ENCODE results near the gene IQCB1. TPM values are rescaled to one million over a fixed set of nuclear protein-coding genes. Genes with fewer than 3 reads are reported as not detected.

IQCB1 gene
- total and polyA plus RNA-seq, 9 donors, result 15.3 to 28.2 (median 20.2) TPM

DNA sequence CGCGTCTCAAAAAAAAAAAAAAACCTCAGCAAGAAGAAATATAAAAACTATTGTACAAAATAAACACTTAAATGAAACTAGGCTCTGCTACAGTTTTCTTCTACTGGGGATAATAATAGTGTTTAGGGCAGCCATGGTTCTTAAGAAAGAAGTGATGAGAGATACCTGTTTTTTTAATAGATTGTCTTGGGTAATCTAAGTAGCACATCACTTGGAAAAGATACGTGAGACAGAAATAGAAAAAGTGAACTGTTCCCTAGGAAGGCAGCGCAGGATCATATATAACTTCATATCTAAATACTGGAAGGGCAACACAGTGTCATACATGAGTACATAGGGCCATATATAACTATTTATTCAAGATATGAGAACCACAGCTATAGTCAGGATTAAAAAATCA, 97.2 kb downstream of the IQCB1 start:
- whole genome bisulfite sequencing, 3 donors, result 95 to 99% (median 96%) methylated on average over 4 of the region's 4 CpGs
- Histone ChIP-seq H3K36me3 (no peaks in the 10 kb centered on the region), H3K4me3 (no peak overlapping the region), H3K9me3 (no peaks in the 10 kb centered on the region), H3K4me1 (ENCODE audit: insufficient read depth) (peaks cover 2% of the 10 kb centered on the region), H3K27me3 (no peaks in the 10 kb centered on the region), H3K27ac (no peak overlapping the region)
- DNase-seq, result no peak
- TF ChIP-seq EP300 (IDR thresholded peaks at IDR 0.05) (no peak), POLR2A (IDR thresholded peaks at IDR 0.05) (no peak)
- TF ChIP-seq, protein P1, sequence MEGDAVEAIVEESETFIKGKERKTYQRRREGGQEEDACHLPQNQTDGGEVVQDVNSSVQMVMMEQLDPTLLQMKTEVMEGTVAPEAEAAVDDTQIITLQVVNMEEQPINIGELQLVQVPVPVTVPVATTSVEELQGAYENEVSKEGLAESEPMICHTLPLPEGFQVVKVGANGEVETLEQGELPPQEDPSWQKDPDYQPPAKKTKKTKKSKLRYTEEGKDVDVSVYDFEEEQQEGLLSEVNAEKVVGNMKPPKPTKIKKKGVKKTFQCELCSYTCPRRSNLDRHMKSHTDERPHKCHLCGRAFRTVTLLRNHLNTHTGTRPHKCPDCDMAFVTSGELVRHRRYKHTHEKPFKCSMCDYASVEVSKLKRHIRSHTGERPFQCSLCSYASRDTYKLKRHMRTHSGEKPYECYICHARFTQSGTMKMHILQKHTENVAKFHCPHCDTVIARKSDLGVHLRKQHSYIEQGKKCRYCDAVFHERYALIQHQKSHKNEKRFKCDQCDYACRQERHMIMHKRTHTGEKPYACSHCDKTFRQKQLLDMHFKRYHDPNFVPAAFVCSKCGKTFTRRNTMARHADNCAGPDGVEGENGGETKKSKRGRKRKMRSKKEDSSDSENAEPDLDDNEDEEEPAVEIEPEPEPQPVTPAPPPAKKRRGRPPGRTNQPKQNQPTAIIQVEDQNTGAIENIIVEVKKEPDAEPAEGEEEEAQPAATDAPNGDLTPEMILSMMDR (IDR thresholded peaks at IDR 0.05), result no peak
- intact Hi-C loops (cut with DNase I), result no loop called here

DNA sequence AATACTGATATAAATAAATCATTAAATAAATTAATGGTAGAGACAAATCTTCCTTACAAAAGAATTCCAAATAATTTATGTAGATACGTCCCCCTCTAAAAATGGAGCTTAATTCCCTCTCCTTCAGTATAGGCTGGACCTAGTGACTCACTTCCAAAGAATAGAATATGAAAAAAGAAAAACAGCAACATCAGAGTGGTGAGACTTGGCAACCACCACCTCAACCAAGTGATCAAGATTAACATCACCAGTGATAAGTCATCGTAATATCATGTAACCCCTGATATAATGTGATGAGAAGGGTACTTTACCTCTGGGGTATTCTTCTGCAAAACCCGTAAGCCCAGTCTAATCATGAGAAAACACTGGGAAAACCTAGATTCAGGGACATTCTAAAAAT, 98.7 kb downstream of the IQCB1 start:
- 78 to 94% (median 79%) methylated on average over 3 of the region's 3 CpGs for WGBS, 3 donors
- H3K4me1 ChIP-seq (ENCODE audit: insufficient read depth), result peaks cover 2% of the 10 kb centered on the region
- intact Hi-C loops (cut with DNase I), result no loop called here
- DNase-seq, result no peak
- H3K36me3 ChIP-seq, result no peaks in the 10 kb centered on the region
- H3K27me3 ChIP-seq, result no peaks in the 10 kb centered on the region
- no peaks in the 10 kb centered on the region for H3K9me3 ChIP-seq
- TF ChIP-seq, protein P1 (IDR thresholded peaks at IDR 0.05), result no peak
- TF ChIP-seq EP300 (IDR thresholded peaks at IDR 0.05) (no peak), POLR2A (IDR thresholded peaks at IDR 0.05) (no peak)
- H3K4me3 ChIP-seq, result no peak overlapping the region
- no peak overlapping the region for H3K27ac ChIP-seq

DNA sequence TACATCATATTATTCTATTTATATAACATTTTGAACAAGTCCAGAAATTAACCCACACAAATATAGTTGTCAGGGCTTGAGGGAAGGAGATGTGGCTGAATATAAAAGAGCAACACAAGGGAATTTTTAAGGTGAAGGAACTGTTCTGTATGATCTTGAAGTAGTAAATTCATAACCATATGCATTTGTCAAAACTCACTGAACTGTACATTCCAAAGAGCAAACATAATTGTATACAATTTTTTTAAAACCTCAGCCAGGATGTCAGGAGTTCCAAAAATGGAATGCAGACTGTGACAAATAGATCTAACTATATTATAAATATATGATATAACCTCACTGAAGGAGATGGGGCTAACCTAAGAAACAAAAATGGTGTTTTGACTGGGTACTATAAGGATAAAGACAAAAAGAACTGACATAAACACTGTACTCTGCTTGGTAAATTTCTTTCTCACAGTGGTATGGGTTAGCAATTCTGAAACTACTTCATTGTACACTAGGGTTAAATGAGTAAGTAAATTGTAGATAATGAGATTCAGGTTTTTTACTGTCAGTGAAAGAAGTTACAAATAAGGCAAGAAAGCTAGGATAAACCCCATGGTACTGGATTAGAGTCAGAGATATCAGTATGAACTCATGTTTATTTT, 99.7 kb downstream of the IQCB1 start:
- no peak overlapping the region for H3K4me3 ChIP-seq
- TF ChIP-seq, protein P1 (IDR thresholded peaks at IDR 0.05), result no peak
- TF ChIP-seq POLR2A (IDR thresholded peaks at IDR 0.05) (no peak), EP300 (IDR thresholded peaks at IDR 0.05) (no peak)

DNA sequence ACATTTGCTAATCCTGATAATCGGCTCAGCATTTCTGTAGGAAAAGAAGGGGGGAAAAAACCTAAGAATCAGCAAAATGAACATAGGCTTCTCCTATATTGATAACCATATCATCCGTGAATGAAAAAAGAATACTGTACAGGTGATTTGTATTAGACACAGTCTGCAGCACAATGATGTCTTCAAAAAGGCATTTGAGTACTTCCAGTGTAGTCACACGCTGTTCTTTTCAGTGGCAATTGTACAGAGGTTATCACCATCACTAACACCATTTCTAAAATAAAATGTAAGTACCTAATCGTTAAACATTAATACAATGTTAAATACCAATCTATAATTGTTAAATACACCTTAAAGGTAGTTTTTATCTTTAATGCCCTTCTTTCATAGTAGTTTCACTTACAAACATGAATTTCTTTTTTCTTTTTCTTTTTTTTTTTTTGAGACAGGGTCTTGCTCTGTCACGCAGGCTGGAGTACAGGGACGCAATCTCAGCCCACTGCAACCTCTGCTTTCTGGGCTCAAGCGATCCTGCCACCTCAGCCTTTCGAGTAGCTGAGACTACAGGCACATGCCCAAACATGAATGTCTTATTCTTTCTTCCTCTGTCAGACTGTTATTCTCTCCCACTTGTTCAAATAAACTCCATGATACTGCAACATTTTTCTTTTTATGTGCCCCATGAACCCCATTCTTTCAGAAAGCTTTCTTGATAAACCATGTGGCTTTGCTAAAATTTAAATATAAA, 103.7 kb downstream of the IQCB1 start:
- 83 to 88% (median 87%) methylated on average over 8 of the region's 8 CpGs for WGBS, 3 donors
- no peak for TF ChIP-seq EP300 (IDR thresholded peaks at IDR 0.05)
- TF ChIP-seq, protein P1 (IDR thresholded peaks at IDR 0.05), result no peak
- no peak for TF ChIP-seq POLR2A (IDR thresholded peaks at IDR 0.05)
- peaks cover under 1% of the 10 kb centered on the region for H3K4me1 ChIP-seq (ENCODE audit: insufficient read depth)
- no peak overlapping the region for H3K4me3 ChIP-seq
- H3K27me3 ChIP-seq, result no peaks in the 10 kb centered on the region
- no peak for DNase-seq
- intact Hi-C loops (cut with DNase I), result no loop called here
- H3K36me3 ChIP-seq, result no peaks in the 10 kb centered on the region
- H3K9me3 ChIP-seq, result no peaks in the 10 kb centered on the region
- no peak overlapping the region for H3K27ac ChIP-seq

More for the DNA sequence above, 99.7 kb downstream of the IQCB1 start:
- Histone ChIP-seq H3K27me3 (no peaks in the 10 kb centered on the region), H3K27ac (no peak overlapping the region), H3K4me1 (ENCODE audit: insufficient read depth) (peaks cover 2% of the 10 kb centered on the region), H3K9me3 (no peaks in the 10 kb centered on the region), H3K36me3 (no peaks in the 10 kb centered on the region)
- DNase-seq, result no peak
- intact Hi-C loops (cut with DNase I), result no loop called here

All from ovary (tissue), 9 donors.